HL-60 (cell line): ENCODE measurements around the gene NRDC.

Experiments used
- TF ChIP-seq, protein P1 (sequence below): IDR thresholded peaks from 2 replicates; pipeline ENCODE4 v1.6.1; 2012; ENCODE audit warnings: low read depth; ENCODE audit not compliant: insufficient replicate concordance
- TF ChIP-seq, protein P2 (sequence below): IDR thresholded peaks from one replicate; pipeline ENCODE4 v1.5.1; 2011; ENCODE audit warnings: low read length, control low read depth, inconsistent platforms; ENCODE audit not compliant: insufficient read depth

DNA sequence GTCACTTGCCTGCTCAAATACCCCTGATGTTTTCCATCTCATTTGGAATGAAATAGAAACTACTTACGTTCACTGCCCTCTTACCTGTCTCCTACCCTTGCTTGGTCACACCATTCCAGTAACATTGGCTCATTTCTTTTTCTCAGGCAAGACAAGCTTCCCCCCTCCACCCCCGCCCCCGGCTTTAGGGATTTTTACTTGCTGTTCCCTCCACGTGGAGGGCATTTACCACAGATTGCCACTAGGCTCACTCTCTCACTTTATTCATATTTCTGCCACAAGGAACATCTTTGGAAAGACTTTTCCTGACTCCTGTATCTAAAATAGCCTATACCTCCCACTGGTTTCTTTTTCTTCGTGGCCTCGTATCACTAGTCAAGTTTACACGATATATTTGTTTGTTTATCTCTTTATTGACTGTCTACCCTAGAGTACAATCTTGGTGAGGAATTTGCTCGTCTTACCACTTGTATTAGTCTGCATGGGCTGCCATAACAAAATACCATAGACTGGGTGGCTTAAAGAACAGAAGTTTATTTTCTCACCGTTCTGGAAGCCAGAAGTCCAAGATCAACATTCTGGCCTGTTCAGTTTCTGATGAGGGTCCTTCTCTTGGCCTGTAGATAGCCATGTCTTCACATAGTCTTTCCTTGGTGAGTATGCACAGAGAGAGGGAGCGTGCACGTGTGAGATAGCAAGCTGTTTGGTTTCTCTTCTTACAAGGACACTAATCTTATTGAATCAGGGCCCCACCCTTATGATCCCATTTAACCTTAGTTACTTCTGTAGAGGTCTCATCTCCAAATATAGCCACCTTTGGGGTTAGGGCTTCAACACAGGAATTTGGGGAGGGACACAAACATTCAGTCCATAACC is 126.2 kb downstream of the NRDC start:
- TF ChIP-seq, protein P1, sequence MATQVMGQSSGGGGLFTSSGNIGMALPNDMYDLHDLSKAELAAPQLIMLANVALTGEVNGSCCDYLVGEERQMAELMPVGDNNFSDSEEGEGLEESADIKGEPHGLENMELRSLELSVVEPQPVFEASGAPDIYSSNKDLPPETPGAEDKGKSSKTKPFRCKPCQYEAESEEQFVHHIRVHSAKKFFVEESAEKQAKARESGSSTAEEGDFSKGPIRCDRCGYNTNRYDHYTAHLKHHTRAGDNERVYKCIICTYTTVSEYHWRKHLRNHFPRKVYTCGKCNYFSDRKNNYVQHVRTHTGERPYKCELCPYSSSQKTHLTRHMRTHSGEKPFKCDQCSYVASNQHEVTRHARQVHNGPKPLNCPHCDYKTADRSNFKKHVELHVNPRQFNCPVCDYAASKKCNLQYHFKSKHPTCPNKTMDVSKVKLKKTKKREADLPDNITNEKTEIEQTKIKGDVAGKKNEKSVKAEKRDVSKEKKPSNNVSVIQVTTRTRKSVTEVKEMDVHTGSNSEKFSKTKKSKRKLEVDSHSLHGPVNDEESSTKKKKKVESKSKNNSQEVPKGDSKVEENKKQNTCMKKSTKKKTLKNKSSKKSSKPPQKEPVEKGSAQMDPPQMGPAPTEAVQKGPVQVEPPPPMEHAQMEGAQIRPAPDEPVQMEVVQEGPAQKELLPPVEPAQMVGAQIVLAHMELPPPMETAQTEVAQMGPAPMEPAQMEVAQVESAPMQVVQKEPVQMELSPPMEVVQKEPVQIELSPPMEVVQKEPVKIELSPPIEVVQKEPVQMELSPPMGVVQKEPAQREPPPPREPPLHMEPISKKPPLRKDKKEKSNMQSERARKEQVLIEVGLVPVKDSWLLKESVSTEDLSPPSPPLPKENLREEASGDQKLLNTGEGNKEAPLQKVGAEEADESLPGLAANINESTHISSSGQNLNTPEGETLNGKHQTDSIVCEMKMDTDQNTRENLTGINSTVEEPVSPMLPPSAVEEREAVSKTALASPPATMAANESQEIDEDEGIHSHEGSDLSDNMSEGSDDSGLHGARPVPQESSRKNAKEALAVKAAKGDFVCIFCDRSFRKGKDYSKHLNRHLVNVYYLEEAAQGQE: no peak
- TF ChIP-seq, protein P2, sequence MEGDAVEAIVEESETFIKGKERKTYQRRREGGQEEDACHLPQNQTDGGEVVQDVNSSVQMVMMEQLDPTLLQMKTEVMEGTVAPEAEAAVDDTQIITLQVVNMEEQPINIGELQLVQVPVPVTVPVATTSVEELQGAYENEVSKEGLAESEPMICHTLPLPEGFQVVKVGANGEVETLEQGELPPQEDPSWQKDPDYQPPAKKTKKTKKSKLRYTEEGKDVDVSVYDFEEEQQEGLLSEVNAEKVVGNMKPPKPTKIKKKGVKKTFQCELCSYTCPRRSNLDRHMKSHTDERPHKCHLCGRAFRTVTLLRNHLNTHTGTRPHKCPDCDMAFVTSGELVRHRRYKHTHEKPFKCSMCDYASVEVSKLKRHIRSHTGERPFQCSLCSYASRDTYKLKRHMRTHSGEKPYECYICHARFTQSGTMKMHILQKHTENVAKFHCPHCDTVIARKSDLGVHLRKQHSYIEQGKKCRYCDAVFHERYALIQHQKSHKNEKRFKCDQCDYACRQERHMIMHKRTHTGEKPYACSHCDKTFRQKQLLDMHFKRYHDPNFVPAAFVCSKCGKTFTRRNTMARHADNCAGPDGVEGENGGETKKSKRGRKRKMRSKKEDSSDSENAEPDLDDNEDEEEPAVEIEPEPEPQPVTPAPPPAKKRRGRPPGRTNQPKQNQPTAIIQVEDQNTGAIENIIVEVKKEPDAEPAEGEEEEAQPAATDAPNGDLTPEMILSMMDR: no peak
